Transverse colon (tissue), 4 donors: ENCODE results near the gene PTPRO. TPM values are rescaled to one million over a fixed set of nuclear protein-coding genes. Genes with fewer than 3 reads are reported as not detected.

Experiments
- DNase-seq: peaks from one replicate; pipeline ENCODE4 v3.0.0-alpha.2; 2019
- H3K27ac ChIP-seq, 4 donors: fragments of 200-600 bp; sonication (generic); 2 replicates each; pipeline ENCODE4 v1.5.1; 2016 to 2018; ENCODE audit warnings: inconsistent platforms in 4 of 4
- H3K27me3 ChIP-seq: fragments of 200-600 bp; sonication (generic); 2 replicates; pipeline ENCODE4 v1.5.1; 2017; ENCODE audit warnings: inconsistent platforms
- H3K36me3 ChIP-seq, 4 donors: fragments of 200-600 bp; sonication (generic); 2 replicates each; pipeline ENCODE4 v1.5.1; 2017 to 2019; ENCODE audit warnings: inconsistent platforms in 4 of 4
- H3K4me1 ChIP-seq, 4 donors: fragments of 200-600 bp; sonication (generic); 2 replicates each; pipeline ENCODE4 v1.5.1; 2017 to 2020; ENCODE audit warnings: inconsistent platforms in 4 of 4
- H3K4me3 ChIP-seq, 4 donors: fragments of 200-600 bp; sonication (generic); 1 replicate in 1 of 4; 2 replicates in 3 of 4; pipeline versions ENCODE4 v1.5.1 to v1.6.1; 2017 to 2019; ENCODE audit warnings: inconsistent platforms in 4 of 4
- H3K9me3 ChIP-seq, 2 donors: fragments of 200-600 bp; sonication (generic); 2 replicates each; pipeline ENCODE4 v1.5.1; 2017 to 2019; ENCODE audit warnings: inconsistent platforms in 2 of 2
- CTCF ChIP-seq, 5 experiments: fragments of 200-600 bp in 3 of 5; fragments of 450-650 bp in 2 of 5; sonication (generic) in 3 of 5; IDR thresholded peaks; 1 replicate in 2 of 5; 2 replicates in 3 of 5; pipeline ENCODE4 v1.5.1; 2016 to 2017; ENCODE audit warnings: antibody characterized with exemption in 5 of 5, inconsistent platforms in 3 of 5, mild to moderate bottlenecking in 2 of 5, moderate library complexity in 1 of 5
- EP300 ChIP-seq: sonication (generic); formaldehyde crosslinking; IDR thresholded peaks from one replicate; pipeline ENCODE4 v1.6.1; 2017; ENCODE audit warnings: antibody characterized with exemption, low read depth
- POLR2A ChIP-seq: fragments of 450-650 bp; IDR thresholded peaks from one replicate; pipeline ENCODE4 v1.6.1; 2016; ENCODE audit warnings: antibody characterized with exemption, mild to moderate bottlenecking, moderate library complexity
- POLR2AphosphoS5 ChIP-seq, 3 donors: sonication (generic); formaldehyde crosslinking; IDR thresholded peaks; one replicate each; pipeline ENCODE4 v1.6.1; 2016; ENCODE audit warnings: antibody characterized with exemption in 3 of 3
- WGBS, 2 donors: methylation state at CpG; one replicate each; pipeline ENCODE4 v1.1.5; 2018; ENCODE audit warnings: low coverage in 1 of 2; 5-methylcytosine and 5-hydroxymethylcytosine counted together
- in situ Hi-C, 4 donors: fragments of 200-750 bp; cut with MboI; loops; one replicate each; pipeline versions ENCODE4 v1.15.0 to v1.15.1; 2017; ENCODE audit warnings: low sequenced_read_pairs in 3 of 4, low pct_ligation_motif_present in 1 of 4, low pct_unique_long_range_greater_than_20kb in 1 of 4
- intact Hi-C: fragments of 100-400 bp; cut with DNase I; formaldehyde crosslinking; loops from one replicate; pipeline ENCODE4 v1.15.1; 2023; ENCODE audit warnings: low total_unique reads
- total RNA-seq, 4 donors: library from RNA; depleted of rRNA; stranded (reverse); fragments of >200 nt; gene quantifications; one replicate each; pipeline ENCODE4 v1.1.0, GENCODE V29; 2016

PTPRO gene
- total RNA-seq, 4 donors from 2014 or later = 0.75 to 7.9 (median 5.5) TPM

GRCh38 chr12:15364221-15365160 lies 42.2 kb downstream of the PTPRO start:
- H3K4me1 ChIP-seq = no peaks in the 10 kb centered on the region
- WGBS, 2 donors = 40 to 67% methylated on average over 4 of the region's 4 CpGs
- H3K27me3 ChIP-seq = no peaks in the 10 kb centered on the region
- H3K4me3 ChIP-seq = no peak overlapping the region
- H3K36me3 ChIP-seq = no peaks in the 10 kb centered on the region
- H3K9me3 ChIP-seq = no peaks in the 10 kb centered on the region
- in situ Hi-C loops (no loop called here), intact Hi-C loops (no loop called here)
- H3K27ac ChIP-seq = no peak overlapping the region
- TF ChIP-seq CTCF (IDR thresholded peaks at IDR 0.05) (no peak), POLR2AphosphoS5 (IDR thresholded peaks at IDR 0.05) (no peak), POLR2A (no peak), EP300 (no peak)
- no peak for DNase-seq

DNA sequence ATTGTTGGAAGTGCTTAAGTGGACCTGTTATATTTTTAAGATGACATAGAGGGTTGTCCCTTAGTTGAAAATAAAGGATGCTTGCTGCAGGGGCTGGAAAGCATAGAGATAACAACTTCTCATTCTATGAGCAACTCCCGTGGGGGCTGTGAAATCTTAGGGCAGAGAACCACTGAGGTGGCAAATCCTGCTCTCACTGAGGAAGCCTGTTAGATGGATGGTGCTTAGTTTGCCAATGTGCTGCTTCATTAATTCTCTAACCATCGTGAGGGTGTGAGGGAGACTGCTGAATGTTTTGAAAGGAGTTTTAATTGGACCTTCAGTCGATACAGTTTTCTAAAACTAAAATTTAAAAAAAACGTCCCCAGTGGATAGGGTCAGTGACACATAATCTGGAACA lies 46.5 kb downstream of the PTPRO start:
- H3K4me3 ChIP-seq = no peak overlapping the region
- H3K4me1 ChIP-seq = no peaks in the 10 kb centered on the region
- no peaks in the 10 kb centered on the region for H3K27me3 ChIP-seq
- DNase-seq = no peak
- no peaks in the 10 kb centered on the region for H3K36me3 ChIP-seq
- no peak overlapping the region for H3K27ac ChIP-seq
- in situ Hi-C loops (no loop called here), intact Hi-C loops (no loop called here)
- no peaks in the 10 kb centered on the region for H3K9me3 ChIP-seq
- TF ChIP-seq POLR2A (no peak), CTCF (IDR thresholded peaks at IDR 0.05) (no peak), EP300 (no peak), POLR2AphosphoS5 (IDR thresholded peaks at IDR 0.05) (no peak)
- 70 to 78% methylated on average over 4 of the region's 4 CpGs for WGBS, 2 donors

- TF ChIP-seq CTCF (IDR thresholded peaks at IDR 0.05) (no peak), POLR2A (no peak), POLR2AphosphoS5 (IDR thresholded peaks at IDR 0.05) (no peak), EP300 (no peak)
- peaks cover 7 to 17% of the 10 kb centered on the region in 2 donors for H3K9me3 ChIP-seq
- in situ Hi-C loops = no loop called here
- H3K36me3 ChIP-seq = no peaks in the 10 kb centered on the region
- no peaks in the 10 kb centered on the region for H3K27me3 ChIP-seq
- no peak for DNase-seq
- WGBS, 2 donors = 53 to 82% methylated on average over 2 of the region's 2 CpGs
- intact Hi-C loops = no loop called here
- H3K27ac ChIP-seq = no peak overlapping the region
- H3K4me1 ChIP-seq = no peaks in the 10 kb centered on the region
- no peak overlapping the region for H3K4me3 ChIP-seq
Observed at GRCh38 chr12:15372352-15372751, 50.0 kb downstream of the PTPRO start.

DNA sequence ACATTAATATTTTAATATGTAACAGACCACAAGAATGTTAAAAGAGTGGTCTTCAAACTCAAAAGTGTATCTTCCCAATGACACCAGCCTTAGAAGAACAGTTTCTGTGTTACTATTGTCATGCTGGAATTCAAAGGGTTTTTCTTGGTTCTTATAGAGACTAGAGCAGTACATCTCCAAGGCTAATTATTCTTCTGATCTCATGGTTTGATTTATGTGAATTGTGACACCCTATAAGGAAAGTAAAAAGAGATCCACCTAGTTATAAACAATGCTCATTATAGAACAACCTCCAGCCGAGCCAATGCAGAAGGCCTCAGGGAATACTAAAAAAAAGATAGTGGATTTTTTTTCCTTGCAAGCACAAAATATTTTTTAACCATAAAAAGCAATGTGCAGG lies 65.5 kb downstream of the PTPRO start:
- TF ChIP-seq POLR2AphosphoS5 (IDR thresholded peaks at IDR 0.05) (no peak), EP300 (no peak), CTCF (IDR thresholded peaks at IDR 0.05) (no peak), POLR2A (no peak)

More for the DNA sequence above, 65.5 kb downstream of the PTPRO start:
- Histone ChIP-seq H3K4me3 (no peak overlapping the region), H3K4me1 (no peaks in the 10 kb centered on the region), H3K27me3 (no peaks in the 10 kb centered on the region), H3K36me3 (no peaks in the 10 kb centered on the region), H3K9me3 (no peaks in the 10 kb centered on the region), H3K27ac (no peak overlapping the region)
- DNase-seq = no peak
- 40% methylated on average over 1 of the region's 1 CpG; no CpG with 5 or more reads in 1 of the 2 donors for WGBS, 2 donors
- in situ Hi-C loops (no loop called here), intact Hi-C loops (no loop called here)
